GM23338 (cell line): Measurements from ENCODE around the gene BDKRB1. TPM values are rescaled to one million over a fixed set of nuclear protein-coding genes. Genes with fewer than 3 reads are reported as not detected.

Source experiments
- ATAC-seq: fragments of 200-7000 bp; cut with Tn5 transposase; 3 replicates; pipeline ENCODE4 v1.9.1; 2020
- DNase-seq: peaks from one replicate; pipeline ENCODE4 v3.0.0-alpha.2; 2015; ENCODE audit warnings: low spot score
- H2AFZ ChIP-seq: fragments of 200-600 bp; sonication (generic); 2 replicates; pipeline ENCODE4 v1.8.0; 2016; ENCODE audit warnings: antibody characterized with exemption, mild to moderate bottlenecking, moderate library complexity
- H3F3A ChIP-seq: fragments of 200-600 bp; sonication (generic); replicated peaks from 2 replicates; pipeline ENCODE4 v1.8.0; 2017; ENCODE audit warnings: antibody characterized with exemption, mixed run types, low read depth
- H3K27ac ChIP-seq: fragments of 200-600 bp; sonication (generic); 2 replicates; pipeline ENCODE4 v1.6.1; 2016; ENCODE audit warnings: low read depth
- H3K27me3 ChIP-seq: fragments of 200-600 bp; sonication (generic); 2 replicates; pipeline ENCODE4 v1.8.0; 2016; ENCODE audit warnings: mild to moderate bottlenecking, mixed run types, moderate library complexity; ENCODE audit not compliant: insufficient read depth
- H3K36me3 ChIP-seq: fragments of 200-600 bp; sonication (generic); 2 replicates; pipeline ENCODE4 v1.8.0; 2016; ENCODE audit warnings: mild to moderate bottlenecking; ENCODE audit not compliant: insufficient read depth
- H3K4me1 ChIP-seq: fragments of 200-600 bp; sonication (generic); 2 replicates; pipeline ENCODE4 v1.8.0; 2016; ENCODE audit warnings: mild to moderate bottlenecking, moderate library complexity; ENCODE audit not compliant: insufficient read depth
- H3K4me2 ChIP-seq: fragments of 200-600 bp; sonication (generic); 2 replicates; pipeline ENCODE4 v1.7.1; 2017; ENCODE audit warnings: mixed run types
- H3K4me3 ChIP-seq: fragments of 200-600 bp; sonication (generic); 2 replicates; pipeline ENCODE4 v1.6.1; 2016; ENCODE audit warnings: mixed run types
- H3K79me2 ChIP-seq: fragments of 200-600 bp; sonication (generic); replicated peaks from 2 replicates; pipeline ENCODE4 v1.8.0; 2017; ENCODE audit warnings: mild to moderate bottlenecking; ENCODE audit not compliant: insufficient read depth
- H3K9me2 ChIP-seq: fragments of 200-600 bp; sonication (generic); 2 replicates; pipeline ENCODE4 v1.8.0; 2017; ENCODE audit not compliant: insufficient read depth
- H4K20me1 ChIP-seq: fragments of 200-600 bp; sonication (generic); replicated peaks from 2 replicates; pipeline ENCODE4 v1.8.0; 2017; ENCODE audit warnings: mild to moderate bottlenecking; ENCODE audit not compliant: insufficient read depth
- H3K27ac Mint-ChIP-seq: 2 replicates; pipeline ENCODE4 v1.8.0; 2020; ENCODE audit warnings: inconsistent platforms, mild to moderate bottlenecking, moderate library complexity, mixed read lengths
- H3K27me3 Mint-ChIP-seq: 3 replicates; pipeline ENCODE4 v1.8.0; 2022; ENCODE audit warnings: low read depth, mild to moderate bottlenecking, moderate library complexity, mixed read lengths, inconsistent platforms; ENCODE audit not compliant: insufficient read depth, poor library complexity
- H3K36me3 Mint-ChIP-seq: 3 replicates; pipeline ENCODE4 v1.8.0; 2021; ENCODE audit warnings: low read depth, mild to moderate bottlenecking, inconsistent platforms, moderate library complexity, mixed read lengths
- H3K4me1 Mint-ChIP-seq: 3 replicates; pipeline ENCODE4 v1.8.0; 2020; ENCODE audit warnings: mild to moderate bottlenecking, inconsistent platforms, mixed read lengths
- H3K4me3 Mint-ChIP-seq: 3 replicates; pipeline ENCODE4 v1.8.0; 2021; ENCODE audit warnings: moderate library complexity, mild to moderate bottlenecking, inconsistent platforms, mixed read lengths
- H3K9me3 Mint-ChIP-seq: 3 replicates; pipeline ENCODE4 v1.8.0; 2020; ENCODE audit warnings: moderate library complexity, mild to moderate bottlenecking, inconsistent platforms, mixed read lengths
- CTCF ChIP-seq, 2 experiments: fragments of 200-600 bp in 1 of 2; sonication (generic) in 1 of 2; conservative IDR thresholded peaks; 2 replicates each; pipeline versions ENCODE4 v1.5.1 to v1.6.1; 2016 to 2017; ENCODE audit warnings: antibody characterized with exemption in 2 of 2, low read depth in 2 of 2, mild to moderate bottlenecking in 2 of 2, moderate library complexity in 1 of 2
- EZH2 ChIP-seq: fragments of 200-600 bp; sonication (generic); IDR thresholded peaks from one replicate; pipeline ENCODE4 v1.8.0; 2017; ENCODE audit warnings: antibody characterized with exemption, mild to moderate bottlenecking, low read depth; ENCODE audit not compliant: unreplicated experiment
- ZNF331 ChIP-seq: fragments of 250-450 bp; sonication (Bioruptor Pico); IDR thresholded peaks from 2 replicates; pipeline ENCODE4 v1.5.0; 2020; ENCODE audit warnings: low read depth, mild to moderate bottlenecking, moderate library complexity
- polyA plus RNA-seq: library from polyadenylated mRNA; unstranded; fragments of >200 nt; fragmentation: Nextera tagmentation; extraction: Ambion mirVana; gene quantifications from 2 replicates; pipeline ENCODE4 v1.2.1, GENCODE V29; 2016
- total RNA-seq: library from RNA; depleted of rRNA; stranded (reverse); fragments of >200 nt; shearing (Covaris generic); gene quantifications from 2 replicates; pipeline ENCODE4 v1.2.3, GENCODE V29; 2014
- TF ChIP-seq, protein P1 (sequence below): fragments of 250-450 bp; sonication (Bioruptor Pico); IDR thresholded peaks from 2 replicates; pipeline ENCODE4 v1.5.0; 2020; ENCODE audit warnings: mild to moderate bottlenecking, moderate library complexity
- TF ChIP-seq, protein P2 (sequence below): IDR thresholded peaks from 2 replicates; pipeline ENCODE4 v1.6.1; 2016; ENCODE audit warnings: antibody characterized with exemption

The BDKRB1 gene
- total and polyA plus RNA-seq, 2 experiments from 2014 or later, result not detected

GRCh38 chr14:96284008-96284407 is 28.0 kb downstream of the BDKRB1 start (continued):
- TF ChIP-seq, protein P1, sequence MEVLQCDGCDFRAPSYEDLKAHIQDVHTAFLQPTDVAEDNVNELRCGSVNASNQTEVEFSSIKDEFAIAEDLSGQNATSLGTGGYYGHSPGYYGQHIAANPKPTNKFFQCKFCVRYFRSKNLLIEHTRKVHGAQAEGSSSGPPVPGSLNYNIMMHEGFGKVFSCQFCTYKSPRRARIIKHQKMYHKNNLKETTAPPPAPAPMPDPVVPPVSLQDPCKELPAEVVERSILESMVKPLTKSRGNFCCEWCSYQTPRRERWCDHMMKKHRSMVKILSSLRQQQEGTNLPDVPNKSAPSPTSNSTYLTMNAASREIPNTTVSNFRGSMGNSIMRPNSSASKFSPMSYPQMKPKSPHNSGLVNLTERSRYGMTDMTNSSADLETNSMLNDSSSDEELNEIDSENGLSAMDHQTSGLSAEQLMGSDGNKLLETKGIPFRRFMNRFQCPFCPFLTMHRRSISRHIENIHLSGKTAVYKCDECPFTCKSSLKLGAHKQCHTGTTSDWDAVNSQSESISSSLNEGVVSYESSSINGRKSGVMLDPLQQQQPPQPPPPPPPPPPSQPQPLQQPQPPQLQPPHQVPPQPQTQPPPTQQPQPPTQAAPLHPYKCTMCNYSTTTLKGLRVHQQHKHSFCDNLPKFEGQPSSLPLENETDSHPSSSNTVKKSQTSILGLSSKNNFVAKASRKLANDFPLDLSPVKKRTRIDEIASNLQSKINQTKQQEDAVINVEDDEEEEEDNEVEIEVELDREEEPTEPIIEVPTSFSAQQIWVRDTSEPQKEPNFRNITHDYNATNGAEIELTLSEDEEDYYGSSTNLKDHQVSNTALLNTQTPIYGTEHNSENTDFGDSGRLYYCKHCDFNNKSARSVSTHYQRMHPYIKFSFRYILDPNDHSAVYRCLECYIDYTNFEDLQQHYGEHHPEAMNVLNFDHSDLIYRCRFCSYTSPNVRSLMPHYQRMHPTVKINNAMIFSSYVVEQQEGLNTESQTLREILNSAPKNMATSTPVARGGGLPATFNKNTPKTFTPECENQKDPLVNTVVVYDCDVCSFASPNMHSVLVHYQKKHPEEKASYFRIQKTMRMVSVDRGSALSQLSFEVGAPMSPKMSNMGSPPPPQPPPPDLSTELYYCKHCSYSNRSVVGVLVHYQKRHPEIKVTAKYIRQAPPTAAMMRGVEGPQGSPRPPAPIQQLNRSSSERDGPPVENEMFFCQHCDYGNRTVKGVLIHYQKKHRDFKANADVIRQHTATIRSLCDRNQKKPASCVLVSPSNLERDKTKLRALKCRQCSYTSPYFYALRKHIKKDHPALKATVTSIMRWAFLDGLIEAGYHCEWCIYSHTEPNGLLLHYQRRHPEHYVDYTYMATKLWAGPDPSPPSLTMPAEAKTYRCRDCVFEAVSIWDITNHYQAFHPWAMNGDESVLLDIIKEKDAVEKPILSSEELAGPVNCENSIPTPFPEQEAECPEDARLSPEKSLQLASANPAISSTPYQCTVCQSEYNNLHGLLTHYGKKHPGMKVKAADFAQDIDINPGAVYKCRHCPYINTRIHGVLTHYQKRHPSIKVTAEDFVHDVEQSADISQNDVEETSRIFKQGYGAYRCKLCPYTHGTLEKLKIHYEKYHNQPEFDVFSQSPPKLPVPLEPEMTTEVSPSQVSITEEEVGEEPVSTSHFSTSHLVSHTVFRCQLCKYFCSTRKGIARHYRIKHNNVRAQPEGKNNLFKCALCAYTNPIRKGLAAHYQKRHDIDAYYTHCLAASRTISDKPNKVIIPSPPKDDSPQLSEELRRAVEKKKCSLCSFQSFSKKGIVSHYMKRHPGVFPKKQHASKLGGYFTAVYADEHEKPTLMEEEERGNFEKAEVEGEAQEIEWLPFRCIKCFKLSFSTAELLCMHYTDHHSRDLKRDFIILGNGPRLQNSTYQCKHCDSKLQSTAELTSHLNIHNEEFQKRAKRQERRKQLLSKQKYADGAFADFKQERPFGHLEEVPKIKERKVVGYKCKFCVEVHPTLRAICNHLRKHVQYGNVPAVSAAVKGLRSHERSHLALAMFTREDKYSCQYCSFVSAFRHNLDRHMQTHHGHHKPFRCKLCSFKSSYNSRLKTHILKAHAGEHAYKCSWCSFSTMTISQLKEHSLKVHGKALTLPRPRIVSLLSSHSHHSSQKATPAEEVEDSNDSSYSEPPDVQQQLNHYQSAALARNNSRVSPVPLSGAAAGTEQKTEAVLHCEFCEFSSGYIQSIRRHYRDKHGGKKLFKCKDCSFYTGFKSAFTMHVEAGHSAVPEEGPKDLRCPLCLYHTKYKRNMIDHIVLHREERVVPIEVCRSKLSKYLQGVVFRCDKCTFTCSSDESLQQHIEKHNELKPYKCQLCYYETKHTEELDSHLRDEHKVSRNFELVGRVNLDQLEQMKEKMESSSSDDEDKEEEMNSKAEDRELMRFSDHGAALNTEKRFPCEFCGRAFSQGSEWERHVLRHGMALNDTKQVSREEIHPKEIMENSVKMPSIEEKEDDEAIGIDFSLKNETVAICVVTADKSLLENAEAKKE (CRISPR knock-in tag), result no peak

- peaks cover 7% of the 10 kb centered on the region for H3K27me3 Mint-ChIP-seq
- H3K27ac Mint-ChIP-seq, result no peak overlapping the region
- Histone ChIP-seq H3K27ac (no peak overlapping the region), H3K27me3 (no peaks in the 10 kb centered on the region), H3K9me2 (no peaks in the 10 kb centered on the region), H3K79me2 (no peaks in the 10 kb centered on the region), H3K4me3 (no peak overlapping the region), H3K36me3 (no peaks in the 10 kb centered on the region), H3K4me2 (no peak overlapping the region), H3F3A (no peaks in the 10 kb centered on the region), H2AFZ (no peak overlapping the region), H4K20me1 (no peaks in the 10 kb centered on the region), H3K4me1 (peaks cover 7% of the 10 kb centered on the region; the same call in 1 of the 2 replicates)
- H3K4me1 Mint-ChIP-seq, result peaks cover 11% of the 10 kb centered on the region; the same call in 2 of the 3 replicates
- ATAC-seq (no peak), DNase-seq (no peak)
- H3K9me3 Mint-ChIP-seq, result no peaks in the 10 kb centered on the region
- TF ChIP-seq, protein P1 (CRISPR knock-in tag), result no peak
- TF ChIP-seq EZH2 (no peak), CTCF (conservative IDR thresholded peaks at IDR 0.05; ENCODE audit: low read depth in 2 of 2) (no peak), ZNF331 (CRISPR knock-in tag) (no peak)
- TF ChIP-seq, protein P2, sequence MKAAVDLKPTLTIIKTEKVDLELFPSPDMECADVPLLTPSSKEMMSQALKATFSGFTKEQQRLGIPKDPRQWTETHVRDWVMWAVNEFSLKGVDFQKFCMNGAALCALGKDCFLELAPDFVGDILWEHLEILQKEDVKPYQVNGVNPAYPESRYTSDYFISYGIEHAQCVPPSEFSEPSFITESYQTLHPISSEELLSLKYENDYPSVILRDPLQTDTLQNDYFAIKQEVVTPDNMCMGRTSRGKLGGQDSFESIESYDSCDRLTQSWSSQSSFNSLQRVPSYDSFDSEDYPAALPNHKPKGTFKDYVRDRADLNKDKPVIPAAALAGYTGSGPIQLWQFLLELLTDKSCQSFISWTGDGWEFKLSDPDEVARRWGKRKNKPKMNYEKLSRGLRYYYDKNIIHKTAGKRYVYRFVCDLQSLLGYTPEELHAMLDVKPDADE, result no peak
- peaks cover 6% of the 10 kb centered on the region; the same call in 2 of the 3 replicates for H3K36me3 Mint-ChIP-seq
- H3K4me3 Mint-ChIP-seq, result no peak overlapping the region
Measured at GRCh38 chr14:96284430-96284829, 28.4 kb downstream of the BDKRB1 start.
